HUES6 (cell line): ENCODE measurements around the gene TOMM40.
"Not testable (repeated sequence)": the region's sequence is repeated elsewhere in the genome, so short reads cannot be mapped to it uniquely, and the experiment has no call there.

Experiments used
- H3K27ac ChIP-seq: 2 replicates; pipeline ENCODE4 v1.7.0; 2013; ENCODE audit warnings: low read depth, mild to moderate bottlenecking, low read length, inconsistent platforms
- H3K27me3 ChIP-seq: 2 replicates; pipeline ENCODE4 v1.6.1; 2013; ENCODE audit warnings: low read length; ENCODE audit not compliant: control insufficient read depth, insufficient read depth
- H3K36me3 ChIP-seq: 2 replicates; pipeline ENCODE4 v1.6.1; 2013; ENCODE audit warnings: low read length; ENCODE audit not compliant: control insufficient read depth, insufficient read depth
- H3K4me1 ChIP-seq: 2 replicates; pipeline ENCODE4 v1.6.1; 2013; ENCODE audit warnings: low read length; ENCODE audit not compliant: control insufficient read depth, insufficient read depth
- H3K4me3 ChIP-seq: 2 replicates; pipeline ENCODE4 v1.5.1; 2013; ENCODE audit warnings: low read depth, low read length
- H3K9ac ChIP-seq: one replicate; pipeline ENCODE4 v1.6.1; 2013; ENCODE audit warnings: mild to moderate bottlenecking, low read length
- H3K9me3 ChIP-seq: 2 replicates; pipeline ENCODE4 v1.6.1; 2013; ENCODE audit warnings: low read depth, low read length; ENCODE audit not compliant: control insufficient read depth, insufficient read depth

TOMM40 gene

DNA sequence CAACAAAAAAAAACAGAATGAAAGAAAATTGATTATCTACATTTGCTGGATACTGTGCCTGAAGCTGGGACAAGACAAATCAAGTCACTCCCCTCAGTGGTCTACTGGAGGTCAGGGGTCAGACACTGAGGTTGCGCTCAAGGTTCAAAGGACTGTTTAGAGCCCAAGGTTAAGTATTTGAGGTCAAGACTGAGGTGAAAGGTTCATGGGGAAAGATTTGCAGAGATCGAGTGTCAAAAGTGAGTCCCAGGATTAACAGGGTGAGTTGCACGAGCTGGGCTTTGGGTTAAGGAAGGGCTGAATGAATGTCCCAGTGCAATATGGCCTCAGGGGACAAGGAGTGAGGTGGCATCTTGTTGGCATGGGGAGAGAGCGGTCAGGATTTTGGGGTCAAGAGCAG lies 3.4 kb upstream of the TOMM40 start:
- Histone ChIP-seq H3K27ac (no peak overlapping the region), H3K9ac (no peak overlapping the region), H3K4me3 (no peak overlapping the region), H3K36me3 (peaks cover 48% of the 10 kb centered on the region), H3K27me3 (no peaks in the 10 kb centered on the region), H3K9me3 (no peaks in the 10 kb centered on the region), H3K4me1 (peaks cover 9% of the 10 kb centered on the region)

DNA sequence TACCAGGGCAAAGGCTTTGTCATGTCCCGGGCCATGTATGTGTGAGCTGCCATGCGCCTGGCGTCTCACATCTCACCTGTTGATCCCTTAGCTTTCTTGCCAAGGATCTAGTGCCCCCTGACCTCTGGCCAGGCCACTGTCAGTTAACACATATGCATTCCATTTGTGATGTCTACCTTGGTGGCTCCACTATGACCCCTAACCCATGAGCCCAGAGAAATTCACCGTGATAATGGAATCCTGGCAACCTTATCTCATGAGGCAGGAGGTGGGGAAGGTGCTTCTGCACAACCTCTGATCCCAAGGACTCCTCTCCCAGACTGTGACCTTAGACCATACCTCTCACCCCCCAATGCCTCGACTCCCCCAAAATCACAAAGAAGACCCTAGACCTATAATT lies 2.7 kb upstream of the TOMM40 start:
- H3K9ac ChIP-seq, H3K4me3 ChIP-seq, H3K27me3 ChIP-seq, H3K27ac ChIP-seq, H3K4me1 ChIP-seq, H3K9me3 ChIP-seq: not testable (repeated sequence)
- peaks cover 54% of the 10 kb centered on the region for H3K36me3 ChIP-seq

DNA sequence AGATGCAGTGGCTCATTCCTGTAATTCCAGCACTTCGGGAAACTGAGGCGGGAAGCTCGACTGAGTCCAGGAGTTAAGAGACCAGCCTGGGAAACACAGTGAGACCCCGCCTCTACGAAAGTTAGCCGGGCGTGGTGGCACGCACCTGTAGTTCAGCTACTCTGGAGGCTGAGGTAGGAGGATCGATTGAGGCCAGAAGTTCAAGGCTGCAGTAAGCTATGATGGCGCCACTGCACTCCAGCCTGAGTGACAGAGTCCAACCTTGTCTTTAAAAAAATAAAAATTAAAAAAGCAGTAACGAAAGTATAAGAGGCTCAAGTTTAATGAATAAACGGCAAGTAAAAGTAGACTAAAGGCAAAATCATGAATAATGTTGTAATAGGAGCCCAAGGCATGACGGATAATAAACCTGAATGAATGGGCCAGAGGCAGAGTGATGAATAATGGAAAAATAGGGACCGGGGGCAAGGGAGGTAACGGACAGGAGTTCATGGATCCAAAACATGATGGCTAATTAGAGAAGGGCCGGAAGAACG lies 1.2 kb upstream of the TOMM40 start:
- Histone ChIP-seq H3K9me3 (no peaks in the 10 kb centered on the region), H3K4me1 (peaks cover 9% of the 10 kb centered on the region), H3K27ac (peak overlapping the region; percentile 26; the same call in 1 of the 2 replicates), H3K9ac (peak overlapping the region; percentile 60), H3K4me3 (peak overlapping the region; percentile 56), H3K36me3 (peaks cover 57% of the 10 kb centered on the region), H3K27me3 (no peaks in the 10 kb centered on the region)

DNA sequence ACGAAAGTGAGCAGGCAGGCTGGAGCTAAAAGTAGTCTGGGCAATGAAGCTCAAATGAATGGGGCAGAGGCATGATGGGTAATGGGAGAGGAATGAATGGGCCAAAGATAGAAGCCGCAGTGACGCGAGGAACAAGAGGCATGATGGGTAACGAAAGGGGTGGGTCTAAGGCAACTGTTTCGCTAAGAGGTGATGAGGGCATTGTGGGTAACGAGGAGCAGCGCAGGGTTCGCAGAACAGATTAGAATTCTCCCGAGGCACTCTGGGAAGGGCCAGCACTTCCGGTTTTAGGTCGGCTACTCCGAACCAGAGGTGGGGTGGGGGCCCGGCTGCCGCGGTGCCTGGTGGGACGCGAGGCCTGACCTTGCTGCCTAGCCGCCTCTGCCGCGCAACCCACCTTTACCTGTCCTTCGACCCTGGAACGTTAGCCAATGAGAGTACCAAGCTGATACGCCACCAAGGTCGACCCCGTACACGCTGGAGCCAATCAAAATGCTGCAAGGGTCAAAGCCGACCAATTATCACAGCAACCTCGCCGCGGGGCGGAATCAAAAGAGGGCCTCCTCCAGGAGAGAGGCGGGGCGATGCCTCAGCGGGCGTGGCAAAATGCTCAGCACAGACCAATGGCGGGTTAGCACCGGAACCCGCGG lies 563 bp upstream of the TOMM40 start:
- Histone ChIP-seq H3K9me3 (no peaks in the 10 kb centered on the region), H3K9ac (peak overlapping the region; percentile 60), H3K4me3 (peak overlapping the region; percentile 56), H3K27me3 (no peaks in the 10 kb centered on the region), H3K27ac (peak overlapping the region; percentile 26; the same call in 1 of the 2 replicates), H3K36me3 (peaks cover 62% of the 10 kb centered on the region), H3K4me1 (peaks cover 9% of the 10 kb centered on the region)

DNA sequence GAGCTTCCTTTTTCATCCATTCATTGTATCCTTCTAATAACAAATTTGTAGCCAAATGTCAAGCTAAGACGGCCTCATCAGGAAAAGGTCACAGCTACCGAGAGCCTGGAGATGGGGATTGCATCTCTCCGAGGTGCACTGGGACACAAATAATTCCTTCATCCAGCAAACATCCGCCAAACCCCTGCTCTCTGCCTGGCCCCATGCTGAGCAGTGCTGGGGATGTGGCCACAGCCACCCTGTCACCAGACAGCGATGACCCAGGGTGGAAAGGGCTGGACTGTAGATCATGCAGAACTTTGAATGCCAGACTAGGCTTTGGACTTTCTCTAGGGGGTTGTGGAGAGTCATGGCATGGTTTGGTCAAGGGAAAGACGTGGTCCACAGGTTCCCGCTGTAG lies 1.9 kb downstream of the TOMM40 start:
- H3K4me1 ChIP-seq, result peaks cover 9% of the 10 kb centered on the region
- H3K9me3 ChIP-seq, result no peaks in the 10 kb centered on the region
- H3K27ac ChIP-seq, result no peak overlapping the region
- no peaks in the 10 kb centered on the region for H3K27me3 ChIP-seq
- peak overlapping the region; percentile 98 for H3K9ac ChIP-seq
- 0 out of 2 replicates have a peak overlapping the region, but pooled peaks have one; percentile 89 for H3K4me3 ChIP-seq
- H3K36me3 ChIP-seq, result peaks cover 64% of the 10 kb centered on the region

DNA sequence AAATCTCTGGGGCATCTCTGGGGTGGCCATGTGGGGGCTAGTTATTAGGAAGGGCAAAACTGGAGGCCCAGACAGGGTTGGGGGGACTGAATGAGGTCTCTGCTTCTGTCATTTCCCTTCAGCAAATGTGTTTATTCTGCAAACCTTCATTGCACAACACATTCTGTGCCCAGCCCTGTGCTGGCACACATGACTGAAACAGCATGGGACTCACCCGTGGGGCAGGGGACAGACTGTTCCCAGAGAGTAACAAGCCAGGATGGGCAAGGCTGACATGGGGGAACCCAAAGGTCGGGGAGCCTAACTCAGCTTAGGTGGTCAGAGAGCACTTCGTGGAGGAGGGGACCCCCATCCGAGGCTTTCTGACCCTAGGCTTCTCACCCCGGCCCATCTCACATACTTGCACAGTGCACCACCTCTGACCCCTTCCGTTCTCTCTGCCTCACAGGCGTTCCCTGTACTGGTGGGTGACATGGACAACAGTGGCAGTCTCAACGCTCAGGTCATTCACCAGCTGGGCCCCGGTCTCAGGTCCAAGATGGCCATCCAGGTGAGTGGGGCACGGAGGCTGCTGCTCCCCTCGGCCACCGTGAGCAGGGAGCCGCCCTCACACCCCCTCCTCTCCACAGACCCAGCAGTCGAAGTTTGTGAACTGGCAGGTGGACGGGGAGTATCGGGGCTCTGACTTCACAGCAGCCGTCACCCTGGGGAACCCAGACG lies 2.4 kb downstream of the TOMM40 start:
- Histone ChIP-seq H3K36me3 (peaks cover 64% of the 10 kb centered on the region), H3K27me3 (no peaks in the 10 kb centered on the region), H3K9me3 (no peaks in the 10 kb centered on the region), H3K4me3 (no peak overlapping the region), H3K4me1 (peaks cover 9% of the 10 kb centered on the region), H3K27ac (no peak overlapping the region), H3K9ac (no peak overlapping the region)

DNA sequence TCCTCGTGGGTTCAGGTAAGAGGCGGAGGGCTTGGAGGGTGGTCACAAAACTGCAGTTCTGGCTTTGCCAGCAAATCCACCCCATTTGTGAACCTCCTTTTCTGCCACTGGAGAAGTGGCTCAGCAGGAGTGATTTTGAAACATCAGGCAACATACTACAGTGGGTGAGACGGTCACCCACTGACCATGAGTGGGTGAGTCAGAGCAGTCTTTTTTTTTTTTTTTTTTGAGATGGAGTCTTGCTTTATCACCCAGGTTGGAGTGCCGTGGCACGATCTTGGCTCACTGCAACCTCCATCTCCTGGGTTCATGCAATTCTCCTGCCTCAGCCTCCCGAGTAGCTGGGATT lies 3.0 kb downstream of the TOMM40 start:
- Histone ChIP-seq H3K4me1 (peaks cover 9% of the 10 kb centered on the region), H3K27ac (no peak overlapping the region), H3K9ac (no peak overlapping the region), H3K36me3 (peaks cover 64% of the 10 kb centered on the region), H3K9me3 (no peaks in the 10 kb centered on the region), H3K27me3 (no peaks in the 10 kb centered on the region), H3K4me3 (no peak overlapping the region)

DNA sequence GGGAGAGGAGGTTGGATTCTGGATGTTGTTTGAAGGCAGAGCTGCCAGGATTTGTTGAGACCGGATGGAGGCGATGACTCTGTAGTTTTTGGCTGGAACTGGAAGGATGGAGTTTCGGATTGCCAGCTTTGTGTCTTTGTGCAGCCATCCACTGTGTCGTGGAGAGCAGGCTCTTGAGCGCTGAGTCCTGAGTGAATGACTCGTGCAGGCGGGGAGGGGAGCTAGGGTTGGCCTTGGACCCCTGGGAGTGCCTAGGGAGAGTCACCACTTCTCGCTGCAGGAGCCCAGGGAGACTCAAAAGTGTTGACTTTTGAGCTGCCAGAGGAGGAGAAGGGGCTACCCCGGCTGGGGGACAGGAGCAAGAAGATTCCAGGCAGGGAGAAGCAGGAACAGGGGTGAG lies 3.9 kb downstream of the TOMM40 start:
- H3K36me3 ChIP-seq, result peaks cover 73% of the 10 kb centered on the region
- no peak overlapping the region for H3K9ac ChIP-seq
- H3K27me3 ChIP-seq, result no peaks in the 10 kb centered on the region

DNA sequence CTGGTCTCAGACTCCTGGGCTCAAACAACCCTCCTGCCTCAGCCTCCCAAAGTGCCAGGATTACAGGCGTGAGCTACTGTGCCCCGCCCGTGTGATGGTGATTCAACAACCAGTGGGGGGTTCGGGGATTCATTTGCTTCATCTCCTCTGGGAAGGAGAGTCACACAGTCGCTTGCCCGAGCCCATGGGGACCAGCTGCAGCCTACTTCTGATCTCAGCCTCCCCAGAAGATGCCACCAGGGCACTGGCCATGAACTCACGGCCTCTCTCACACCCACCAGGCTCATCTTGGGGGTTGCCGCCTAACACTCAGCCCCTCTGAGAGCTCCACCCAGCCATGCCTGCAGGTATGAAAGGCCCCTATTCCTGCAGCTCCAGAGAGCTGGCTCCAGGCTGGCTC lies 6.8 kb downstream of the TOMM40 start:
- Histone ChIP-seq H3K27ac (no peak overlapping the region), H3K36me3 (peaks cover 94% of the 10 kb centered on the region), H3K27me3 (no peaks in the 10 kb centered on the region), H3K4me1 (no peaks in the 10 kb centered on the region), H3K9ac (no peak overlapping the region), H3K9me3 (no peaks in the 10 kb centered on the region), H3K4me3 (no peak overlapping the region)

More for the DNA sequence above, 3.9 kb downstream of the TOMM40 start:
- H3K4me1 ChIP-seq, result peaks cover 6% of the 10 kb centered on the region
- no peak overlapping the region for H3K27ac ChIP-seq
- no peaks in the 10 kb centered on the region for H3K9me3 ChIP-seq
- H3K4me3 ChIP-seq, result no peak overlapping the region

DNA sequence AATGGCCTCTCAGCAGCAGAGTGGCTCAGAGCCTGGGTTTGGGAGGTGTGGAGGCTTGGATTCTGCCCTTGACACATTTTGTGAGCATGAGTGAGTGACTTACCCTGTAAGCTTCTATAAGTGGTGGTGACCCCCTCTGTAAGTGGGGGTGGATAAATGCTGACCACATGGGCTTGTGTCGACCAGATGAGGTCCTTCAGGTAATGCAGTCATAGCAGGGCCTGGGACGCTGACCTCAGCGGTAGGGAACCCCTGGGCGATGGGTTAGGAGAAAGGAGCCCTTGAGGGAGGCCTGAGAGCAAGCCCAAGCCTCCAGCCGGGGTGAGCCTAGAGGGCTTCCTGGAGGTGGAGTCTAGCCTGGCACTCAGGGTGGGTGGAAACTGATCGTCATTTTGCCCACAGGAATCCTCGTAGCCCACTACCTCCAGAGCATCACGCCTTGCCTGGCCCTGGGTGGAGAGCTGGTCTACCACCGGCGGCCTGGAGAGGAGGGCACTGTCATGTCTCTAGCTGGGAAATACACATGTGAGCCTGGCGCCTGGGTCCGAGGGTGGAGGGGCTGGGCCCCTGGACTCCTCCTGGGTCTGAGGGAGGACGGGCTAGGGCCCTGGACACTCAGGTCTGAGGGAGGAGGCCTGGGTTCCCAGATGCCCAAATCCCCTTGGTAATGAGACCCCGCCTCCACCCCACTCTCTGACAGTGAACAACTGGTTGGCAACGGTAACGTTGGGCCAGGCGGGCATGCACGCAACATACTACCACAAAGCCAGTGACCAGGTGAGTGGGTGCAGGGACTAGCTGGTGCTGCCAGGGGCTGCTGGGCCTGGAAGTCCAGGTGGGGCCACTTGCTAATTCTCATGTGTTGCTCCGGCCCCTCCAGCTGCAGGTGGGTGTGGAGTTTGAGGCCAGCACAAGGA lies 9.5 kb downstream of the TOMM40 start:
- Histone ChIP-seq H3K9ac (no peak overlapping the region), H3K9me3 (no peaks in the 10 kb centered on the region), H3K27me3 (no peaks in the 10 kb centered on the region), H3K27ac (no peak overlapping the region), H3K4me3 (no peak overlapping the region), H3K4me1 (peaks cover 8% of the 10 kb centered on the region; the same call in 1 of the 2 replicates), H3K36me3 (peaks cover 70% of the 10 kb centered on the region)
